GM12878 (cell line): ENCODE measurements around the gene NSL1. TPM values are rescaled to one million over a fixed set of nuclear protein-coding genes. Genes with fewer than 3 reads are reported as not detected.

ENCODE experiments used
- ATAC-seq: fragments of 200-7000 bp; cut with Tn5 transposase; 3 replicates; pipeline ENCODE4 v1.9.1; 2020; ENCODE audit warnings: mild to moderate bottlenecking, moderate library complexity
- BruUV-seq: library from RNA; stranded (reverse); fragments of 400-500 nt; replicated peaks from 2 replicates; lab custom pipeline; 2021; lab: Mats Ljungman, UMichigan
- CTCF ChIA-PET: fragments of 300-600 bp; sonication (Branson Sonifier 250); formaldehyde crosslinking; extraction: SDS; loops from one replicate; lab custom pipeline; 2021; ENCODE audit warnings: inconsistent platforms; lab: Yijun Ruan, JAX
- POLR2A ChIA-PET: fragments of 350-600 bp; formaldehyde crosslinking; extraction: SDS; loops from one replicate; lab custom pipeline; 2021; ENCODE audit warnings: inconsistent platforms; lab: Charles Lee
- RAD21 ChIA-PET: fragments of 300-600 bp; sonication (Branson Sonifier 250); formaldehyde crosslinking; loops from one replicate; lab custom pipeline; 2023; ENCODE audit warnings: antibody characterized with exemption; ENCODE audit not compliant: unreplicated experiment; lab: Charles Lee
- SMC1A ChIA-PET: fragments of 300-600 bp; sonication (Branson Sonifier 250); formaldehyde crosslinking; loops from one replicate; lab custom pipeline; 2023; ENCODE audit not compliant: unreplicated experiment, uncharacterized antibody; lab: Charles Lee
- DNase-seq: peaks from one replicate; pipeline ENCODE4 v3.0.0-alpha.2; 2011; ENCODE audit warnings: low read depth, low spot score
- FAIRE-seq: peaks from 3 replicates; lab custom pipeline; 2011; peaks lifted over from hg19 to GRCh38; lab: Jason Lieb, UNC
- H2AFZ ChIP-seq: 2 replicates; pipeline ENCODE4 v1.6.0; 2011; ENCODE audit warnings: low read depth, low read length, control low read depth; ENCODE audit not compliant: control insufficient read depth
- H3K27ac ChIP-seq: 2 replicates; pipeline ENCODE4 v1.5.1; 2011; ENCODE audit warnings: control low read depth; ENCODE audit not compliant: control insufficient read depth, insufficient read depth
- H3K27me3 ChIP-seq, 2 experiments: replicated peaks in 1 of 2; 2 replicates each; pipeline versions ENCODE4 v1.6.0 to v1.6.1; 2011; ENCODE audit warnings: low read length in 1 of 2; ENCODE audit not compliant: control insufficient read depth in 2 of 2, insufficient read depth in 2 of 2
- H3K36me3 ChIP-seq, 2 experiments: 2 replicates each; pipeline ENCODE4 v1.5.1; 2011; ENCODE audit warnings: low read length in 1 of 2; ENCODE audit not compliant: control insufficient read depth in 2 of 2, insufficient read depth in 2 of 2
- H3K4me1 ChIP-seq: 2 replicates; pipeline ENCODE4 v1.6.1; 2011; ENCODE audit warnings: mild to moderate bottlenecking, low read length, moderate library complexity, mixed read lengths; ENCODE audit not compliant: control insufficient read depth, insufficient read depth
- H3K4me2 ChIP-seq: 2 replicates; pipeline ENCODE4 v1.6.0; 2011; ENCODE audit warnings: control low read depth; ENCODE audit not compliant: control insufficient read depth, insufficient read depth
- H3K4me3 ChIP-seq: fragments of 200-600 bp; sonication (generic); 2 replicates; pipeline ENCODE4 v1.5.1; 2016
- H3K79me2 ChIP-seq: 2 replicates; pipeline ENCODE4 v1.6.0; 2011; ENCODE audit warnings: low read length; ENCODE audit not compliant: control insufficient read depth, insufficient read depth
- H3K9ac ChIP-seq: 2 replicates; pipeline ENCODE4 v1.8.0; 2011; ENCODE audit warnings: low read length, control low read depth, mixed read lengths; ENCODE audit not compliant: control insufficient read depth, insufficient read depth
- H3K9me3 ChIP-seq: replicated peaks from 3 replicates; pipeline ENCODE4 v1.5.1; 2011; ENCODE audit warnings: mild to moderate bottlenecking, low read length; ENCODE audit not compliant: control insufficient read depth, insufficient read depth
- H4K20me1 ChIP-seq: 2 replicates; pipeline ENCODE4 v1.6.0; 2011; ENCODE audit not compliant: control insufficient read depth, insufficient read depth
- ATF7 ChIP-seq: fragments of 450-650 bp; IDR thresholded peaks from 2 replicates; pipeline ENCODE4 v1.6.1; 2016; ENCODE audit warnings: low read depth, mild to moderate bottlenecking
- CREB1 ChIP-seq: IDR thresholded peaks from 2 replicates; pipeline ENCODE4 v1.6.1; 2012; ENCODE audit warnings: low read depth, mild to moderate bottlenecking, inconsistent platforms
- CREM ChIP-seq: IDR thresholded peaks from 2 replicates; pipeline ENCODE4 v1.6.1; 2014; ENCODE audit warnings: antibody characterized with exemption, low read depth
- JUNB ChIP-seq: IDR thresholded peaks from 2 replicates; pipeline ENCODE4 v1.6.1; 2016; ENCODE audit warnings: antibody characterized with exemption, mild to moderate bottlenecking
- MTA3 ChIP-seq: IDR thresholded peaks from 2 replicates; pipeline ENCODE4 v1.6.1; 2012; ENCODE audit warnings: low read length, inconsistent platforms, borderline replicate concordance
- MYC ChIP-seq: IDR thresholded peaks from 2 replicates; pipeline ENCODE4 v1.6.1; 2011; ENCODE audit warnings: mild to moderate bottlenecking, low read length, moderate library complexity, inconsistent platforms; ENCODE audit not compliant: insufficient read depth, insufficient replicate concordance, insufficient read length, severe bottlenecking
- NFIC ChIP-seq: IDR thresholded peaks from 2 replicates; pipeline ENCODE4 v1.6.1; 2012; ENCODE audit warnings: low read depth, mild to moderate bottlenecking, inconsistent platforms, low read length, moderate library complexity
- NKRF ChIP-seq: fragments of 450-650 bp; conservative IDR thresholded peaks from 2 replicates; pipeline ENCODE4 v1.6.1; 2017; ENCODE audit warnings: mild to moderate bottlenecking, moderate library complexity
- POLR2A ChIP-seq: IDR thresholded peaks from 2 replicates; pipeline ENCODE4 v1.6.1; 2011; ENCODE audit warnings: low read depth, mild to moderate bottlenecking, low read length
- POLR2AphosphoS2 ChIP-seq: IDR thresholded peaks from 2 replicates; pipeline ENCODE4 v1.6.1; 2011; ENCODE audit warnings: low read depth, mild to moderate bottlenecking, low read length, improper control_type of control experiment, moderate library complexity
- POLR2AphosphoS5 ChIP-seq: IDR thresholded peaks from 2 replicates; pipeline ENCODE4 v1.6.1; 2011; ENCODE audit warnings: mild to moderate bottlenecking, low read length, inconsistent platforms
- SREBF2 ChIP-seq: IDR thresholded peaks from 2 replicates; pipeline ENCODE4 v1.6.1; 2012; ENCODE audit warnings: mild to moderate bottlenecking, low read length
- ZZZ3 ChIP-seq: IDR thresholded peaks from 2 replicates; pipeline ENCODE4 v1.6.1; 2011; ENCODE audit warnings: low read depth; ENCODE audit not compliant: control insufficient read depth, insufficient read length
- WGBS: methylation state at CpG from one replicate; pipeline ENCODE4 v1.1.6; 2016; ENCODE audit warnings: low lambda C conversion rate; ENCODE audit not compliant: insufficient replicate concordance, insufficient coverage; ENCODE audit errors: missing lambda C conversion rate; 5-methylcytosine and 5-hydroxymethylcytosine counted together
- in situ Hi-C: fragments of 300-500 bp; cut with MboI; formaldehyde crosslinking; loops from 9 replicates; pipeline ENCODE4 v1.14.3; 2018; ENCODE audit warnings: mixed read lengths
- intact Hi-C: fragments of 100-400 bp; cut with micrococcal nuclease; formaldehyde crosslinking; loops from one replicate; pipeline ENCODE4 v1.14.2; 2022; ENCODE audit not compliant: unreplicated experiment
- polyA plus RNA-seq, 11 experiments: library from polyadenylated mRNA; depleted of rRNA in 4 of 11; unstranded in 6 of 11; stranded (reverse) in 5 of 11; fragments of >200 nt; fragmentation: Nextera tagmentation in 4 of 11; fragmentation: Illumina TruSeq in 1 of 11; extraction: Ambion mirVana in 4 of 11; extraction: Trizol in 1 of 11; gene quantifications; 1 replicate in 1 of 11; 2 replicates in 10 of 11; pipeline versions ENCODE4 v1.2.1 to v1.2.3, GENCODE V29; 2011 to 2016; ENCODE audit warnings: inconsistent platforms in 2 of 11, missing spikeins in 2 of 11, low read depth in 1 of 11
- total RNA-seq, 4 experiments: library from RNA; depleted of rRNA in 3 of 4; stranded (reverse); fragments of >200 nt in 3 of 4; fragmentation: Illumina TruSeq in 1 of 4; extraction: Trizol in 1 of 4; gene quantifications; 2 replicates each; pipeline versions ENCODE4 v1.2.1 to v1.2.3, GENCODE V29; 2013 to 2021
- TF ChIP-seq, protein P1 (sequence below): fragments of 450-650 bp; IDR thresholded peaks from 2 replicates; pipeline ENCODE4 v1.6.1; 2016; ENCODE audit warnings: mild to moderate bottlenecking
- TF ChIP-seq, protein P2 (sequence below): fragments of 450-650 bp; IDR thresholded peaks from 2 replicates; pipeline ENCODE4 v1.6.1; 2017; ENCODE audit warnings: low read depth, mild to moderate bottlenecking, moderate library complexity

NSL1 gene
- total and polyA plus RNA-seq, 10 of the 15 experiments (the other 5 are each of a cell fraction or from before 2014, with no cell fraction given), result 36.7 to 74.2 (median 46.4) TPM

DNA sequence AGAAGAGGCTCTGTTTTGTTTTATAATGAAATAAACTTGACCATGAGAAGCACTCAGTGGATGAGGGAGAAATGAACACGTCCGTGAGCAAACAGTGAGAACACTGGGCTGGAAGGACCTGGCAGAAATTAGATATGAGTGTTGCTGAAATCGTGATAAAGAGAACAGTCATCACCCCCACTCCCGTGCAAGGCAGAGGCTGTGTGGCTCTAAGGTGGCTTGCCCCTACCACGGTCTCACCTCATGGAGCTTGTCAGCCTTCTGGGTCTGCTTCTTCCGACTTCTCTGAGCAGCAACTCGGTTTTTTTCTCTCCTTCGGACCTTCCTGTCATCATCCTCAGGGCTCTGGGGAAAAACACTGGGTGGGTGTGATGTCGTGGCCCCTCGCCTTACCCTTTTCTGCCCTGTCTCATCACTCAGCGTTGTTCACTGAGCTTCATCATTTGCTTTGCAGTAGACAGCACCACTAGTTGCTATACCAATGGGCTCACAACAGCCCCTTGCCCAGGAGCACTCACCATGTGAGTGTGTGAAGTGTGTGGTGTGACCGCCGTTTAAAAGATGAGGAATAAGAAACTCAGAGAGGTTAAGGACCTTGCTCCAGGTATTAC lies 94.8 kb downstream of the NSL1 start:
- in situ Hi-C loops, result no loop called here
- CTCF ChIA-PET, result interaction anchor here (1.1 to 4.7 kb wide), 12 partner anchors 19 to 241 kb away, joined by 3 to 91 read pairs (median 6); no protein-coding TSS in a partner anchor
- H3K4me3 ChIP-seq, result peak overlapping the region; percentile 21; the same call in 1 of the 2 replicates
- 15% methylated on average over 13 of the region's 13 CpGs for WGBS
- POLR2A ChIA-PET, result interaction anchor here (0.6 to 4.7 kb wide), 5 partner anchors 19 to 219 kb away, joined by 3 to 29 read pairs (median 4); no protein-coding TSS in a partner anchor
- no TSS peak for BruUV-seq
- no peaks in the 10 kb centered on the region for H4K20me1 ChIP-seq
- peaks cover 29% of the 10 kb centered on the region for H3K4me1 ChIP-seq
- peak overlapping the region; percentile 48 for H2AFZ ChIP-seq
- H3K36me3 ChIP-seq, result peaks cover 0 to 5% of the 10 kb centered on the region in 2 experiments; a peak in 1 of 4 replicates
- peaks cover 6% of the 10 kb centered on the region for H3K79me2 ChIP-seq
- no peak for DNase-seq
- RAD21 ChIA-PET, result interaction anchor here (0.6 to 4.8 kb wide), 10 partner anchors 7 to 219 kb away, joined by 3 to 47 read pairs (median 6); no protein-coding TSS in a partner anchor
- no peak overlapping the region for H3K9ac ChIP-seq
- H3K4me2 ChIP-seq, result peak overlapping the region; percentile 95
- H3K9me3 ChIP-seq, result no peaks in the 10 kb centered on the region
- H3K27me3 ChIP-seq, result no peaks in the 10 kb centered on the region
- TF ChIP-seq CREB1 (no peak), CREM (no peak; the same call in 1 of the 2 replicates), POLR2AphosphoS5 (no peak), ATF7 (no peak), POLR2A (no peak), MTA3 (no peak), MYC (no peak), JUNB (no peak), SREBF2 (no peak), POLR2AphosphoS2 (no peak), ZZZ3 (no peak), NKRF (no peak), NFIC (no peak)
- TF ChIP-seq, protein P1, sequence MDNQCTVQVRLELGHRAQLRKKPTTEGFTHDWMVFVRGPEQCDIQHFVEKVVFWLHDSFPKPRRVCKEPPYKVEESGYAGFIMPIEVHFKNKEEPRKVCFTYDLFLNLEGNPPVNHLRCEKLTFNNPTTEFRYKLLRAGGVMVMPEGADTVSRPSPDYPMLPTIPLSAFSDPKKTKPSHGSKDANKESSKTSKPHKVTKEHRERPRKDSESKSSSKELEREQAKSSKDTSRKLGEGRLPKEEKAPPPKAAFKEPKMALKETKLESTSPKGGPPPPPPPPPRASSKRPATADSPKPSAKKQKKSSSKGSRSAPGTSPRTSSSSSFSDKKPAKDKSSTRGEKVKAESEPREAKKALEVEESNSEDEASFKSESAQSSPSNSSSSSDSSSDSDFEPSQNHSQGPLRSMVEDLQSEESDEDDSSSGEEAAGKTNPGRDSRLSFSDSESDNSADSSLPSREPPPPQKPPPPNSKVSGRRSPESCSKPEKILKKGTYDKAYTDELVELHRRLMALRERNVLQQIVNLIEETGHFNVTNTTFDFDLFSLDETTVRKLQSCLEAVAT, result no peak
- TF ChIP-seq, protein P2, sequence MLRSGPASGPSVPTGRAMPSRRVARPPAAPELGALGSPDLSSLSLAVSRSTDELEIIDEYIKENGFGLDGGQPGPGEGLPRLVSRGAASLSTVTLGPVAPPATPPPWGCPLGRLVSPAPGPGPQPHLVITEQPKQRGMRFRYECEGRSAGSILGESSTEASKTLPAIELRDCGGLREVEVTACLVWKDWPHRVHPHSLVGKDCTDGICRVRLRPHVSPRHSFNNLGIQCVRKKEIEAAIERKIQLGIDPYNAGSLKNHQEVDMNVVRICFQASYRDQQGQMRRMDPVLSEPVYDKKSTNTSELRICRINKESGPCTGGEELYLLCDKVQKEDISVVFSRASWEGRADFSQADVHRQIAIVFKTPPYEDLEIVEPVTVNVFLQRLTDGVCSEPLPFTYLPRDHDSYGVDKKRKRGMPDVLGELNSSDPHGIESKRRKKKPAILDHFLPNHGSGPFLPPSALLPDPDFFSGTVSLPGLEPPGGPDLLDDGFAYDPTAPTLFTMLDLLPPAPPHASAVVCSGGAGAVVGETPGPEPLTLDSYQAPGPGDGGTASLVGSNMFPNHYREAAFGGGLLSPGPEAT, result no peak
- SMC1A ChIA-PET, result interaction anchor here (0.5 to 4.8 kb wide), 14 partner anchors 13 to 220 kb away, joined by 3 to 64 read pairs (median 6); no protein-coding TSS in a partner anchor
- FAIRE-seq, result no peak
- ATAC-seq, result no peak
- 0 out of 2 replicates have a peak overlapping the region, but pooled peaks have one; percentile 8 for H3K27ac ChIP-seq
- intact Hi-C loops, result no loop called here
